Measurements from ENCODE around the gene TMEM132C.

TMEM132C gene

GRCh38 chr12:128393346-128393745 lies 126.4 kb downstream of the TMEM132C start:
- H3K36me3 Mint-ChIP-seq (ENCODE audit: low read depth): no peaks in the 10 kb centered on the region
- no peaks in the 10 kb centered on the region for H3K4me1 Mint-ChIP-seq (ENCODE audit: low read depth)
- H3K27ac Mint-ChIP-seq: no peak overlapping the region
- no peaks in the 10 kb centered on the region for H3K27me3 Mint-ChIP-seq (ENCODE audit: low read depth)
- H3K4me3 Mint-ChIP-seq: no peak overlapping the region
- H3K9me3 Mint-ChIP-seq: no peaks in the 10 kb centered on the region

GRCh38 chr12:128394137-128394536 lies 127.2 kb downstream of the TMEM132C start:
- H3K9me3 Mint-ChIP-seq: no peaks in the 10 kb centered on the region

GRCh38 chr12:128399253-128399652 lies 132.3 kb downstream of the TMEM132C start:
- no peaks in the 10 kb centered on the region for H3K4me1 Mint-ChIP-seq (ENCODE audit: low read depth)
- no peak overlapping the region for H3K4me3 Mint-ChIP-seq
- H3K9me3 Mint-ChIP-seq: no peaks in the 10 kb centered on the region
- no peaks in the 10 kb centered on the region for H3K36me3 Mint-ChIP-seq (ENCODE audit: low read depth)
- no peaks in the 10 kb centered on the region for H3K27me3 Mint-ChIP-seq (ENCODE audit: low read depth)
- no peak overlapping the region for H3K27ac Mint-ChIP-seq

More at GRCh38 chr12:128394137-128394536, 127.2 kb downstream of the TMEM132C start:
- Mint-ChIP-seq H3K4me1 (ENCODE audit: low read depth) (no peaks in the 10 kb centered on the region), H3K27me3 (ENCODE audit: low read depth) (no peaks in the 10 kb centered on the region), H3K36me3 (ENCODE audit: low read depth) (no peaks in the 10 kb centered on the region), H3K4me3 (no peak overlapping the region), H3K27ac (no peak overlapping the region)

GRCh38 chr12:128402486-128403243 lies 135.7 kb downstream of the TMEM132C start:
- Mint-ChIP-seq H3K36me3 (ENCODE audit: low read depth) (no peaks in the 10 kb centered on the region), H3K9me3 (peaks cover 8% of the 10 kb centered on the region), H3K4me1 (ENCODE audit: low read depth) (no peaks in the 10 kb centered on the region), H3K4me3 (no peak overlapping the region), H3K27me3 (ENCODE audit: low read depth) (no peaks in the 10 kb centered on the region), H3K27ac (no peak overlapping the region)

GRCh38 chr12:128408669-128409068 lies 141.7 kb downstream of the TMEM132C start:
- Mint-ChIP-seq H3K27me3 (ENCODE audit: low read depth) (no peaks in the 10 kb centered on the region), H3K27ac (no peak overlapping the region), H3K4me1 (ENCODE audit: low read depth) (no peaks in the 10 kb centered on the region), H3K36me3 (ENCODE audit: low read depth) (no peaks in the 10 kb centered on the region), H3K4me3 (no peak overlapping the region), H3K9me3 (peaks cover 8% of the 10 kb centered on the region)

GRCh38 chr12:128415036-128415560 lies 148.1 kb downstream of the TMEM132C start:
- Mint-ChIP-seq H3K36me3 (ENCODE audit: low read depth) (no peaks in the 10 kb centered on the region), H3K27ac (no peak overlapping the region), H3K4me1 (ENCODE audit: low read depth) (no peaks in the 10 kb centered on the region), H3K9me3 (peaks cover 3% of the 10 kb centered on the region), H3K27me3 (ENCODE audit: low read depth) (no peaks in the 10 kb centered on the region), H3K4me3 (no peak overlapping the region)

- Mint-ChIP-seq H3K4me1 (ENCODE audit: low read depth) (no peaks in the 10 kb centered on the region), H3K9me3 (peaks cover 9% of the 10 kb centered on the region)
These were observed 152.0 kb downstream of the TMEM132C start for GRCh38 chr12:128418944-128419343.

GRCh38 chr12:128420163-128420562 lies 153.2 kb downstream of the TMEM132C start:
- Mint-ChIP-seq H3K27me3 (ENCODE audit: low read depth) (no peaks in the 10 kb centered on the region), H3K4me1 (ENCODE audit: low read depth) (no peaks in the 10 kb centered on the region), H3K36me3 (ENCODE audit: low read depth) (no peaks in the 10 kb centered on the region), H3K9me3 (peaks cover 9% of the 10 kb centered on the region), H3K4me3 (no peak overlapping the region), H3K27ac (no peak overlapping the region)

More at GRCh38 chr12:128418944-128419343, 152.0 kb downstream of the TMEM132C start:
- H3K36me3 Mint-ChIP-seq (ENCODE audit: low read depth): no peaks in the 10 kb centered on the region
- H3K27ac Mint-ChIP-seq: no peak overlapping the region
- H3K27me3 Mint-ChIP-seq (ENCODE audit: low read depth): no peaks in the 10 kb centered on the region
- no peak overlapping the region for H3K4me3 Mint-ChIP-seq

GRCh38 chr12:128421375-128421774 lies 154.4 kb downstream of the TMEM132C start:
- Mint-ChIP-seq H3K27ac (no peak overlapping the region), H3K4me3 (no peak overlapping the region), H3K36me3 (ENCODE audit: low read depth) (no peaks in the 10 kb centered on the region), H3K27me3 (ENCODE audit: low read depth) (no peaks in the 10 kb centered on the region), H3K4me1 (ENCODE audit: low read depth) (no peaks in the 10 kb centered on the region), H3K9me3 (peaks cover 9% of the 10 kb centered on the region)

- no peaks in the 10 kb centered on the region for H3K4me1 Mint-ChIP-seq (ENCODE audit: low read depth)
- no peak overlapping the region for H3K27ac Mint-ChIP-seq
- no peak overlapping the region for H3K4me3 Mint-ChIP-seq
- peaks cover 7% of the 10 kb centered on the region for H3K9me3 Mint-ChIP-seq
- no peaks in the 10 kb centered on the region for H3K27me3 Mint-ChIP-seq (ENCODE audit: low read depth)
- H3K36me3 Mint-ChIP-seq (ENCODE audit: low read depth): no peaks in the 10 kb centered on the region
These were observed 156.2 kb downstream of the TMEM132C start for GRCh38 chr12:128423205-128423604.

- H3K4me3 Mint-ChIP-seq: no peak overlapping the region
- H3K9me3 Mint-ChIP-seq: peaks cover 7% of the 10 kb centered on the region
- H3K27ac Mint-ChIP-seq: no peak overlapping the region
- no peaks in the 10 kb centered on the region for H3K36me3 Mint-ChIP-seq (ENCODE audit: low read depth)
- H3K4me1 Mint-ChIP-seq (ENCODE audit: low read depth): no peaks in the 10 kb centered on the region
- H3K27me3 Mint-ChIP-seq (ENCODE audit: low read depth): no peaks in the 10 kb centered on the region
These were observed 158.0 kb downstream of the TMEM132C start for GRCh38 chr12:128424931-128425431.

- H3K27me3 Mint-ChIP-seq (ENCODE audit: low read depth): no peaks in the 10 kb centered on the region
- H3K4me3 Mint-ChIP-seq: no peak overlapping the region
- no peak overlapping the region for H3K27ac Mint-ChIP-seq
- H3K4me1 Mint-ChIP-seq (ENCODE audit: low read depth): no peaks in the 10 kb centered on the region
- H3K36me3 Mint-ChIP-seq (ENCODE audit: low read depth): no peaks in the 10 kb centered on the region
- H3K9me3 Mint-ChIP-seq: peaks cover 8% of the 10 kb centered on the region
These were observed 158.8 kb downstream of the TMEM132C start for GRCh38 chr12:128425666-128426331.

- H3K4me3 Mint-ChIP-seq: no peak overlapping the region
- no peak overlapping the region for H3K27ac Mint-ChIP-seq
- H3K4me1 Mint-ChIP-seq (ENCODE audit: low read depth): no peaks in the 10 kb centered on the region
- H3K27me3 Mint-ChIP-seq (ENCODE audit: low read depth): no peaks in the 10 kb centered on the region
- no peaks in the 10 kb centered on the region for H3K36me3 Mint-ChIP-seq (ENCODE audit: low read depth)
- peaks cover 4% of the 10 kb centered on the region for H3K9me3 Mint-ChIP-seq
These were observed 159.5 kb downstream of the TMEM132C start for GRCh38 chr12:128426511-128426910.

GRCh38 chr12:128439796-128440195 lies 172.8 kb downstream of the TMEM132C start:
- Mint-ChIP-seq H3K27ac (no peak overlapping the region), H3K4me1 (ENCODE audit: low read depth) (no peaks in the 10 kb centered on the region), H3K9me3 (peaks cover 13% of the 10 kb centered on the region), H3K27me3 (ENCODE audit: low read depth) (no peaks in the 10 kb centered on the region), H3K36me3 (ENCODE audit: low read depth) (no peaks in the 10 kb centered on the region), H3K4me3 (no peak overlapping the region)

- Mint-ChIP-seq H3K4me3 (no peak overlapping the region), H3K9me3 (peaks cover 13% of the 10 kb centered on the region), H3K4me1 (ENCODE audit: low read depth) (no peaks in the 10 kb centered on the region), H3K36me3 (ENCODE audit: low read depth) (no peaks in the 10 kb centered on the region), H3K27me3 (ENCODE audit: low read depth) (no peaks in the 10 kb centered on the region), H3K27ac (no peak overlapping the region)
These were observed 175.1 kb downstream of the TMEM132C start for GRCh38 chr12:128442096-128442495.
